ENCODE results near the gene MFSD11.

- TF ChIP-seq SMC3 (conservative IDR thresholded peaks at IDR 0.05; ENCODE audit: poor library complexity) (no peak), POLR2AphosphoS5 (IDR thresholded peaks at IDR 0.05) (no peak), CTCF (IDR thresholded peaks at IDR 0.05; ENCODE audit: poor library complexity, severe bottlenecking) (no peak), RAD21 (conservative IDR thresholded peaks at IDR 0.05) (no peak), EP300 (conservative IDR thresholded peaks at IDR 0.05; ENCODE audit: poor library complexity, severe bottlenecking) (no peak), TAF1 (IDR thresholded peaks at IDR 0.05; ENCODE audit: low read depth) (no peak)
Observed at GRCh38 chr17:76689859-76690258, 48.1 kb upstream of the MFSD11 start.

Measured in neural cell (in vitro differentiated cells).